H9 (cell line): ENCODE data around the gene TMEM198. TPM values are rescaled to one million over a fixed set of nuclear protein-coding genes. Genes with fewer than 3 reads are reported as not detected.

ENCODE experiments used
- DNase-seq: peaks from one replicate; pipeline ENCODE4 v3.0.0-alpha.2; 2017
- H2AFZ ChIP-seq: one replicate; pipeline ENCODE4 v1.6.1; 2013; ENCODE audit warnings: mild to moderate bottlenecking, low read length, control low read depth, moderate library complexity
- H2AK5ac ChIP-seq: 2 replicates; pipeline ENCODE4 v1.6.1; 2013; ENCODE audit warnings: low read length, control low read depth, mixed read lengths; ENCODE audit not compliant: insufficient read length
- H2BK120ac ChIP-seq: one replicate; pipeline ENCODE4 v1.6.1; 2013; ENCODE audit warnings: low read depth, mild to moderate bottlenecking, low read length, control low read depth, inconsistent platforms; ENCODE audit not compliant: poor library complexity, severe bottlenecking
- H2BK12ac ChIP-seq: 2 replicates; pipeline ENCODE4 v1.6.1; 2013; ENCODE audit warnings: low read length, control low read depth, mixed read lengths, low read depth; ENCODE audit not compliant: insufficient read length
- H2BK15ac ChIP-seq: 2 replicates; pipeline ENCODE4 v1.6.1; 2013; ENCODE audit warnings: low read depth, low read length, control low read depth
- H2BK20ac ChIP-seq: one replicate; pipeline ENCODE4 v1.6.1; 2013; ENCODE audit warnings: low read depth, mild to moderate bottlenecking, low read length, control low read depth, inconsistent platforms; ENCODE audit not compliant: poor library complexity, severe bottlenecking
- H2BK5ac ChIP-seq: 2 replicates; pipeline ENCODE4 v1.6.1; 2013; ENCODE audit warnings: low read length, control low read depth, mixed read lengths; ENCODE audit not compliant: insufficient read length
- H3K14ac ChIP-seq: 2 replicates; pipeline ENCODE4 v1.6.1; 2013; ENCODE audit warnings: low read length, control low read depth; ENCODE audit not compliant: insufficient read depth
- H3K18ac ChIP-seq: 2 replicates; pipeline ENCODE4 v1.6.1; 2013; ENCODE audit warnings: low read depth, mild to moderate bottlenecking, mixed read lengths, low read length, control low read depth; ENCODE audit not compliant: insufficient read length
- H3K23ac ChIP-seq: 2 replicates; pipeline ENCODE4 v1.6.1; 2013; ENCODE audit warnings: low read length, control low read depth, mixed read lengths, low read depth; ENCODE audit not compliant: insufficient read length
- H3K23me2 ChIP-seq: 2 replicates; pipeline ENCODE4 v1.6.1; 2013; ENCODE audit warnings: low read depth, mild to moderate bottlenecking, mixed read lengths, low read length, control low read depth; ENCODE audit not compliant: insufficient read length, poor library complexity, severe bottlenecking
- H3K27ac ChIP-seq: 2 replicates; pipeline ENCODE4 v1.5.1; 2013; ENCODE audit warnings: low read length, control low read depth, mixed read lengths, low read depth; ENCODE audit not compliant: insufficient read length
- H3K27me3 ChIP-seq: 2 replicates; pipeline ENCODE4 v1.6.1; 2013; ENCODE audit warnings: low read length, control low read depth, inconsistent platforms; ENCODE audit not compliant: insufficient read depth
- H3K4ac ChIP-seq: 2 replicates; pipeline ENCODE4 v1.6.1; 2013; ENCODE audit warnings: low read depth, mild to moderate bottlenecking, control low read depth, inconsistent platforms, low read length, moderate library complexity
- H3K4me1 ChIP-seq: 2 replicates; pipeline ENCODE4 v1.6.1; 2013; ENCODE audit warnings: low read length, control low read depth, inconsistent platforms; ENCODE audit not compliant: insufficient read depth
- H3K4me2 ChIP-seq: 2 replicates; pipeline ENCODE4 v1.6.1; 2013; ENCODE audit warnings: low read length, control low read depth, mixed read lengths; ENCODE audit not compliant: insufficient read length, insufficient read depth
- H3K56ac ChIP-seq: 2 replicates; pipeline ENCODE4 v1.6.1; 2013; ENCODE audit warnings: low read depth, mild to moderate bottlenecking, mixed read lengths, low read length, control low read depth; ENCODE audit not compliant: insufficient read length
- H3K79me1 ChIP-seq: 2 replicates; pipeline ENCODE4 v1.6.1; 2013; ENCODE audit warnings: low read depth, mild to moderate bottlenecking, moderate library complexity, low read length, control low read depth, inconsistent platforms; ENCODE audit not compliant: insufficient read depth, poor library complexity, severe bottlenecking
- H3K79me2 ChIP-seq: 2 replicates; pipeline ENCODE4 v1.6.1; 2013; ENCODE audit warnings: low read length, control low read depth, inconsistent platforms; ENCODE audit not compliant: insufficient read depth
- H3K9ac ChIP-seq: 2 replicates; pipeline ENCODE4 v1.6.1; 2013; ENCODE audit warnings: low read length, control low read depth, mixed read lengths; ENCODE audit not compliant: insufficient read length; ENCODE audit errors: extremely low read depth
- H3K9me3 ChIP-seq: one replicate; pipeline ENCODE4 v1.6.1; 2013; ENCODE audit warnings: low read depth, low read length, inconsistent platforms; ENCODE audit not compliant: control insufficient read depth
- H3T11ph ChIP-seq: one replicate; pipeline ENCODE4 v1.6.1; 2013; ENCODE audit warnings: mild to moderate bottlenecking, low read length, control low read depth, inconsistent platforms
- H4K20me1 ChIP-seq: one replicate; pipeline ENCODE4 v1.6.1; 2013; ENCODE audit not compliant: control insufficient read depth, insufficient read length, insufficient read depth
- H4K5ac ChIP-seq: 2 replicates; pipeline ENCODE4 v1.6.1; 2013; ENCODE audit warnings: low read depth, mild to moderate bottlenecking, mixed read lengths, low read length, control low read depth; ENCODE audit not compliant: insufficient read length
- H4K8ac ChIP-seq: replicated peaks from 2 replicates; pipeline ENCODE4 v1.6.1; 2013; ENCODE audit warnings: low read length, control low read depth, mixed read lengths, low read depth; ENCODE audit not compliant: insufficient read length
- H4K91ac ChIP-seq: 2 replicates; pipeline ENCODE4 v1.6.1; 2013; ENCODE audit warnings: low read depth, mild to moderate bottlenecking, moderate library complexity, mixed read lengths, low read length, control low read depth; ENCODE audit not compliant: insufficient read length
- H3K27ac Mint-ChIP-seq, 3 experiments: 2 replicates in 2 of 3; 3 replicates in 1 of 3; pipeline ENCODE4 v1.8.0; 2020 to 2021; ENCODE audit warnings: mixed read lengths in 3 of 3, mild to moderate bottlenecking in 1 of 3, moderate library complexity in 1 of 3
- H3K27me3 Mint-ChIP-seq: 2 replicates; pipeline ENCODE4 v1.8.0; 2021; ENCODE audit warnings: low read depth, mild to moderate bottlenecking, moderate library complexity, mixed read lengths
- H3K36me3 Mint-ChIP-seq, 3 experiments: 2 replicates in 2 of 3; 3 replicates in 1 of 3; pipeline ENCODE4 v1.8.0; 2020 to 2021; ENCODE audit warnings: low read depth in 3 of 3, mixed read lengths in 3 of 3; ENCODE audit not compliant: insufficient read depth in 1 of 3
- H3K4me1 Mint-ChIP-seq, 2 experiments: 2 replicates each; pipeline ENCODE4 v1.8.0; 2020; ENCODE audit warnings: mixed read lengths in 2 of 2
- H3K4me3 Mint-ChIP-seq, 2 experiments: 2 replicates in 1 of 2; 3 replicates in 1 of 2; pipeline ENCODE4 v1.8.0; 2020 to 2021; ENCODE audit warnings: mild to moderate bottlenecking in 2 of 2, mixed read lengths in 2 of 2, moderate library complexity in 1 of 2
- H3K9me3 Mint-ChIP-seq, 2 experiments: 2 replicates in 1 of 2; 3 replicates in 1 of 2; pipeline ENCODE4 v1.8.0; 2020; ENCODE audit warnings: mild to moderate bottlenecking in 2 of 2, mixed read lengths in 2 of 2, moderate library complexity in 1 of 2
- WGBS: extraction: QIAGEN DNeasy Blood & Tissue Kit; methylation state at CpG from one replicate; pipeline ENCODE4 v1.1.7; 2013; ENCODE audit warnings: missing lambda C conversion rate, low lambda C conversion rate, mixed read lengths; ENCODE audit not compliant: insufficient read length; ENCODE audit errors: extremely low coverage; 5-methylcytosine and 5-hydroxymethylcytosine counted together
- total RNA-seq: library from RNA; stranded (reverse); gene quantifications from 2 replicates; pipeline ENCODE4 v1.2.1, GENCODE V29; 2021
- TF ChIP-seq, protein P1 (sequence below): fragments of 200-600 bp; sonication (generic); conservative IDR thresholded peaks from 3 replicates; pipeline ENCODE4 v1.8.0; 2021; ENCODE audit warnings: antibody characterized with exemption, mild to moderate bottlenecking

TMEM198 gene
- total RNA-seq, 1 experiment from 2014 or later: 7.7 TPM

DNA sequence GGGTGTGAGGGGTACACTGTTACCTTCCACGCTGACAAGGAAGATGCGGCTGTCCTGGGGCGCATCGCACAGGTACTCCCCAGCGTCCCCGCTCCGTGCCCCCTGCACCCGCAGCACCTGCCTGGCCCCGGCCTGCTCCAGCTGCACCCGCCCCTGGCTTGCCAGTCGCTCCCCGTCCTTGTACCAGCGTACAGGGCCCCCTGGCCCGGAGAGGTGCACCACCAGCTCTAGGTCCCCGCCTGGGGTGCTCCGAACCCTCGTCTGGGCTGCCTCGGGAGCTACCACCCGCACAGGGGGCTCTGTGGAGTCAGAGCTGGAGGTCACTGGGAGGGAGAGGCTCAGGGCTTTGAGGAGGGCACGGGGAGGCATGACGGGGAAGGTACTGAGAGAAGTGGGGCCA, 13.5 kb downstream of the TMEM198 start:
- no peak overlapping the region for H3K56ac ChIP-seq
- no peak overlapping the region for H3K27ac ChIP-seq
- no peak overlapping the region for H2AFZ ChIP-seq
- H3K23me2 ChIP-seq: no peaks in the 10 kb centered on the region
- no peak overlapping the region for H3K9ac ChIP-seq
- H3K9me3 Mint-ChIP-seq: no peaks in the 10 kb centered on the region; a peak in 1 of 5 replicates
- H4K91ac ChIP-seq: no peak overlapping the region
- no peak overlapping the region for H3K14ac ChIP-seq
- H3K4me1 ChIP-seq: peaks cover 14% of the 10 kb centered on the region; the same call in 1 of the 2 replicates
- no peaks in the 10 kb centered on the region for H3K79me2 ChIP-seq
- H3K4me2 ChIP-seq: no peak overlapping the region
- TF ChIP-seq, protein P1, sequence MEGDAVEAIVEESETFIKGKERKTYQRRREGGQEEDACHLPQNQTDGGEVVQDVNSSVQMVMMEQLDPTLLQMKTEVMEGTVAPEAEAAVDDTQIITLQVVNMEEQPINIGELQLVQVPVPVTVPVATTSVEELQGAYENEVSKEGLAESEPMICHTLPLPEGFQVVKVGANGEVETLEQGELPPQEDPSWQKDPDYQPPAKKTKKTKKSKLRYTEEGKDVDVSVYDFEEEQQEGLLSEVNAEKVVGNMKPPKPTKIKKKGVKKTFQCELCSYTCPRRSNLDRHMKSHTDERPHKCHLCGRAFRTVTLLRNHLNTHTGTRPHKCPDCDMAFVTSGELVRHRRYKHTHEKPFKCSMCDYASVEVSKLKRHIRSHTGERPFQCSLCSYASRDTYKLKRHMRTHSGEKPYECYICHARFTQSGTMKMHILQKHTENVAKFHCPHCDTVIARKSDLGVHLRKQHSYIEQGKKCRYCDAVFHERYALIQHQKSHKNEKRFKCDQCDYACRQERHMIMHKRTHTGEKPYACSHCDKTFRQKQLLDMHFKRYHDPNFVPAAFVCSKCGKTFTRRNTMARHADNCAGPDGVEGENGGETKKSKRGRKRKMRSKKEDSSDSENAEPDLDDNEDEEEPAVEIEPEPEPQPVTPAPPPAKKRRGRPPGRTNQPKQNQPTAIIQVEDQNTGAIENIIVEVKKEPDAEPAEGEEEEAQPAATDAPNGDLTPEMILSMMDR: no peak
- no peak overlapping the region for H3K4ac ChIP-seq
- H3K79me1 ChIP-seq: no peaks in the 10 kb centered on the region
- no peak overlapping the region for H2AK5ac ChIP-seq
- H3K27ac Mint-ChIP-seq: no peak overlapping the region
- peaks cover 26 to 32% of the 10 kb centered on the region in 2 experiments for H3K4me1 Mint-ChIP-seq
- DNase-seq: no peak
- no peak overlapping the region for H2BK5ac ChIP-seq
- no peak overlapping the region for H4K8ac ChIP-seq
- no peaks in the 10 kb centered on the region for H4K20me1 ChIP-seq
- no CpG with 5 or more reads among the region's 21 CpGs for WGBS
- no peak overlapping the region for H2BK120ac ChIP-seq
- H3K27me3 ChIP-seq: peaks cover 4% of the 10 kb centered on the region; the same call in 1 of the 2 replicates
- no peak overlapping the region for H3K4me3 Mint-ChIP-seq
- no peak overlapping the region for H4K5ac ChIP-seq
- no peak overlapping the region for H2BK15ac ChIP-seq
- no peak overlapping the region for H3K18ac ChIP-seq
- H3K36me3 Mint-ChIP-seq: peaks cover 15 to 46% (median 38%) of the 10 kb centered on the region in 3 experiments
- H3K9me3 ChIP-seq: no peaks in the 10 kb centered on the region
- H3K27me3 Mint-ChIP-seq: peaks cover 22% of the 10 kb centered on the region
- no peak overlapping the region for H3K23ac ChIP-seq
- no peak overlapping the region for H2BK20ac ChIP-seq
- no peak overlapping the region for H3T11ph ChIP-seq
- no peak overlapping the region for H2BK12ac ChIP-seq
